Measurements from ENCODE around the gene LSAMP. TPM values are rescaled to one million over a fixed set of nuclear protein-coding genes. Genes with fewer than 3 reads are reported as not detected.
"Not testable (repeated sequence)": the region's sequence is repeated elsewhere in the genome, so short reads cannot be mapped to it uniquely, and the experiment has no call there.

The LSAMP gene
- total RNA-seq, 2 donors from 2014 or later = 1.1 to 5.9 TPM

DNA sequence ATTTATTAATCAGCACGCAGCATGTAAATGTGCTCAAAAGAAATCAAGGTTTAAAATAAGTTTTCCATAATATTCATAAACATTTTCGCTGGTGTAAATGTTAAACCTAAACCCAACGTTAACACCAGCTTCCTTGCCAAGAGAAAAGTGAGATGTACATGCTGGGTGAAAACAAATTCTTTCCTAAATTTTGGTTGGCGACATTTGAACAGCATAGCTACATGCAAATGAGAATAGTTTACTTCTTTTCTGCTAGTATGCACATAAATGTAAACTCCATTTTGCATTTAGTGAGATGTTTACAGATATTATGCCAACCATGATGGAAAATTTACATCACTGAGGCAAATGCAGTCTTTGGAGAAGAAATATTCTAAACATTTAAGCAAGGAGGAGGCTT lies 639.8 kb downstream of the LSAMP start:
- H3K9me3 ChIP-seq = no peaks in the 10 kb centered on the region
- intact Hi-C loops (cut with DNase I) = no loop called here
- no peak for DNase-seq
- no peak for TF ChIP-seq CTCF (IDR thresholded peaks at IDR 0.05)
- H3K27me3 ChIP-seq = peaks cover 5% of the 10 kb centered on the region
- no peak overlapping the region for H3K27ac ChIP-seq
- no peak overlapping the region for H3K4me3 ChIP-seq
- no peaks in the 10 kb centered on the region for H3K4me1 ChIP-seq
- H3K36me3 ChIP-seq = no peaks in the 10 kb centered on the region
- H3K9ac ChIP-seq (ENCODE audit: low read depth in 2 of 2, low read length in 2 of 2) = no peak overlapping the region

DNA sequence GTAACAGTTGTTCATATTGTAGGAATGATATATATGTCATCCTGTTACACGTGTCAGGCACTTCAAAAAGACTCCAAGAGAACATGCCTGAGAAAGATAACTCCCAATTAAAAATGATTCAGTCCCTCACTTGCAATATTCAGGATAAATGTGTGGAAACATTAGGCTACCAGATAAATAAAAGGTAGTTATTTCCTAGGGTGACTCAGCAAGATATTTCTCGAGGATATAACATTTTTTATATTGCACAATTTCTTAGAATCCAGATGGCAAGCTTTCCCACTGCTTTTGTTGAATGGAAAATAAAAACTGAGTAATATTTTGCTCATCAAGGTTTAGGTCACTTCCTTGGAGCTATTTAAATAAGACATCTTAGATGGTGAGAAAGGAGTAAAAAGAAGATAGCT lies 640.6 kb downstream of the LSAMP start:
- intact Hi-C loops (cut with DNase I) = no loop called here
- Histone ChIP-seq H3K9me3 (no peaks in the 10 kb centered on the region), H3K27ac (no peak overlapping the region), H3K4me3 (no peak overlapping the region), H3K27me3 (peaks cover 5% of the 10 kb centered on the region), H3K36me3 (no peaks in the 10 kb centered on the region), H3K9ac (ENCODE audit: low read depth in 2 of 2, low read length in 2 of 2) (no peak overlapping the region), H3K4me1 (no peaks in the 10 kb centered on the region)
- DNase-seq = no peak
- TF ChIP-seq CTCF (IDR thresholded peaks at IDR 0.05) = no peak

DNA sequence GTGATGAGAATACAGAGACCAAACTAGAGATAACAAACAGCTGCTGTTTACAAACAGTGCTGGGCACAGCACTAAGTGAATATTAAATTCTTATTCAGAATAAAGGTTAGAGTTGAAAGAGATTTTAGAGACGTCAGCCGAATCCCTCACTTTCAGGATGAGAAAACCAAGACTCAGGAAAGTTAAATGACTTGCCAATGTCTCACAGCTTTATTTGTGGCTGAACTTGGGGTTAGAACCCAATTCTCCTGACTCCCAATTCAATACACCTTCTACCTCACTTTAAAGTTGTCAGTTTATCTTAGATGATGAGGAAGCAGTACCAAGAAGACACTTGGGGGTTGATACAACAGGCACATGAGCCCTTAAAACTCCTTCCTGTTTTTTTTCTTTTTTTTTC lies 641.1 kb downstream of the LSAMP start:
- Histone ChIP-seq H3K36me3 (no peaks in the 10 kb centered on the region), H3K27me3 (peaks cover 5% of the 10 kb centered on the region), H3K9me3 (no peaks in the 10 kb centered on the region), H3K4me1 (no peaks in the 10 kb centered on the region), H3K4me3 (no peak overlapping the region), H3K9ac (ENCODE audit: low read depth in 2 of 2, low read length in 2 of 2) (no peak overlapping the region), H3K27ac (no peak overlapping the region)
- intact Hi-C loops (cut with DNase I) = no loop called here
- no peak for TF ChIP-seq CTCF (IDR thresholded peaks at IDR 0.05)
- DNase-seq = no peak

- peaks cover 5% of the 10 kb centered on the region for H3K27me3 ChIP-seq
- no peaks in the 10 kb centered on the region for H3K4me1 ChIP-seq
- H3K36me3 ChIP-seq = no peaks in the 10 kb centered on the region
- intact Hi-C loops (cut with DNase I) = no loop called here
- no peak for TF ChIP-seq CTCF (IDR thresholded peaks at IDR 0.05)
- DNase-seq = no peak
- no peak overlapping the region for H3K9ac ChIP-seq (ENCODE audit: low read depth in 2 of 2, low read length in 2 of 2)
- no peak overlapping the region for H3K27ac ChIP-seq
- H3K9me3 ChIP-seq = no peaks in the 10 kb centered on the region
- no peak overlapping the region for H3K4me3 ChIP-seq
These were observed 641.6 kb downstream of the LSAMP start for GRCh38 chr3:115803661-115804060.

- intact Hi-C loops (cut with DNase I) = no loop called here
- no peak for DNase-seq
- Histone ChIP-seq H3K27ac (no peak overlapping the region), H3K36me3 (no peaks in the 10 kb centered on the region), H3K27me3 (peaks cover 5% of the 10 kb centered on the region), H3K9me3 (no peaks in the 10 kb centered on the region), H3K9ac (ENCODE audit: low read depth in 2 of 2, low read length in 2 of 2) (no peak overlapping the region), H3K4me3 (no peak overlapping the region), H3K4me1 (no peaks in the 10 kb centered on the region)
- TF ChIP-seq CTCF (IDR thresholded peaks at IDR 0.05) = no peak
These were observed 644.7 kb downstream of the LSAMP start for GRCh38 chr3:115800489-115801075.

- H3K9me3 ChIP-seq; DNase-seq; H3K4me3 ChIP-seq; H3K9ac ChIP-seq (ENCODE audit: low read depth in 2 of 2, low read length in 2 of 2); intact Hi-C loops (cut with DNase I); H3K27ac ChIP-seq; H3K36me3 ChIP-seq; H3K4me1 ChIP-seq; H3K27me3 ChIP-seq: not testable (repeated sequence)
These were observed 645.2 kb downstream of the LSAMP start for GRCh38 chr3:115800065-115800464.

Measured in colonic mucosa (tissue), 4 donors.